ENCODE measurements around the gene MLN.

MLN gene

DNA sequence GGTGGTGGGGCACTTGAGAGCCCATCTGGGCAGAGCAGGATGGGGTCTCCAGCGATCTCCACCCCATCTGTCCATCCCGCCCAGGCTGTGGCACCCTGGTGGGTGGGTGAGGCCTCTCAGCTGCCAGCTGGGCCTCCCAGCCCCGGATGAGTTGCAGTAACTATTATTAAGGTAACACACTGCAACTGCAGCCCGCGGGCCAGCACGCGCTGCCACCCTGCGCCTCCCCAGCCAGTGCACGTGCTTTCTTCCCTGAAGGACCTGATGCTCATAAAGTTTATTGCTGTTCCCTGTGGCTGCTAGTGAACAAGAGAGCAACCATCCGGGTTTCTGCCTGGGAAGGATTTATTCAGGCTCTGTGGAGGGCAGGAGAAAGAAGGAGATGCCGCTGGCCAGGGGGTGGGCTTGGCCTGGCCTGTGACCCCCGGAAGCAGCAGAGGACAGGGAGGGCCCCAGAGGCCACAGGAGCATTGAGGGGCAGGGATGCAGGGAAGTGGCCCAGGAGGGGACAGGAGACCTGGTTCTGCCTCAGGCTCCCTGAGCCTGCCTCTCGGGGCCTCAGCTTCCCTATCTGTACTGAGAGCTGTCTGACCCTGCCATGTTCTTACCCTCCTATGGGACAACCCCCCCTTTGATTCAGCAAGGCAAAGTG lies 58.8 kb downstream of the MLN start:
- TF ChIP-seq, protein P1, sequence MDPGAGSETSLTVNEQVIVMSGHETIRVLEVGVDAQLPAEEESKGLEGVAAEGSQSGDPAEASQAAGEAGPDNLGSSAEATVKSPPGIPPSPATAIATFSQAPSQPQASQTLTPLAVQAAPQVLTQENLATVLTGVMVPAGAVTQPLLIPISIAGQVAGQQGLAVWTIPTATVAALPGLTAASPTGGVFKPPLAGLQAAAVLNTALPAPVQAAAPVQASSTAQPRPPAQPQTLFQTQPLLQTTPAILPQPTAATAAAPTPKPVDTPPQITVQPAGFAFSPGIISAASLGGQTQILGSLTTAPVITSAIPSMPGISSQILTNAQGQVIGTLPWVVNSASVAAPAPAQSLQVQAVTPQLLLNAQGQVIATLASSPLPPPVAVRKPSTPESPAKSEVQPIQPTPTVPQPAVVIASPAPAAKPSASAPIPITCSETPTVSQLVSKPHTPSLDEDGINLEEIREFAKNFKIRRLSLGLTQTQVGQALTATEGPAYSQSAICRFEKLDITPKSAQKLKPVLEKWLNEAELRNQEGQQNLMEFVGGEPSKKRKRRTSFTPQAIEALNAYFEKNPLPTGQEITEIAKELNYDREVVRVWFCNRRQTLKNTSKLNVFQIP (CRISPR knock-in tag; IDR thresholded peaks at IDR 0.05; ENCODE audit: borderline replicate concordance, low read depth) = no peak
- TF ChIP-seq ISL1 (CRISPR knock-in tag; IDR thresholded peaks at IDR 0.05) (no peak), PPARA (CRISPR knock-in tag; IDR thresholded peaks at IDR 0.05; ENCODE audit: borderline replicate concordance) (no peak), OSR1 (CRISPR knock-in tag; IDR thresholded peaks at IDR 0.05) (no peak), ZFP30 (CRISPR knock-in tag; IDR thresholded peaks at IDR 0.05) (no peak), ZNF70 (CRISPR knock-in tag; IDR thresholded peaks at IDR 0.05) (no peak), TOX (CRISPR knock-in tag; IDR thresholded peaks at IDR 0.05; ENCODE audit: borderline replicate concordance) (no peak), GLIS3 (CRISPR knock-in tag; IDR thresholded peaks at IDR 0.05) (no peak), ZC3H10 (CRISPR knock-in tag; IDR thresholded peaks at IDR 0.05) (no peak), ZNF8 (CRISPR knock-in tag; IDR thresholded peaks at IDR 0.05) (no peak), ARNTL (CRISPR knock-in tag; IDR thresholded peaks at IDR 0.05; ENCODE audit: borderline replicate concordance, low read depth) (no peak), ESRRG (CRISPR knock-in tag; IDR thresholded peaks at IDR 0.05) (no peak), SNAI2 (CRISPR knock-in tag; IDR thresholded peaks at IDR 0.05) (no peak)
- TF ChIP-seq, protein P2, sequence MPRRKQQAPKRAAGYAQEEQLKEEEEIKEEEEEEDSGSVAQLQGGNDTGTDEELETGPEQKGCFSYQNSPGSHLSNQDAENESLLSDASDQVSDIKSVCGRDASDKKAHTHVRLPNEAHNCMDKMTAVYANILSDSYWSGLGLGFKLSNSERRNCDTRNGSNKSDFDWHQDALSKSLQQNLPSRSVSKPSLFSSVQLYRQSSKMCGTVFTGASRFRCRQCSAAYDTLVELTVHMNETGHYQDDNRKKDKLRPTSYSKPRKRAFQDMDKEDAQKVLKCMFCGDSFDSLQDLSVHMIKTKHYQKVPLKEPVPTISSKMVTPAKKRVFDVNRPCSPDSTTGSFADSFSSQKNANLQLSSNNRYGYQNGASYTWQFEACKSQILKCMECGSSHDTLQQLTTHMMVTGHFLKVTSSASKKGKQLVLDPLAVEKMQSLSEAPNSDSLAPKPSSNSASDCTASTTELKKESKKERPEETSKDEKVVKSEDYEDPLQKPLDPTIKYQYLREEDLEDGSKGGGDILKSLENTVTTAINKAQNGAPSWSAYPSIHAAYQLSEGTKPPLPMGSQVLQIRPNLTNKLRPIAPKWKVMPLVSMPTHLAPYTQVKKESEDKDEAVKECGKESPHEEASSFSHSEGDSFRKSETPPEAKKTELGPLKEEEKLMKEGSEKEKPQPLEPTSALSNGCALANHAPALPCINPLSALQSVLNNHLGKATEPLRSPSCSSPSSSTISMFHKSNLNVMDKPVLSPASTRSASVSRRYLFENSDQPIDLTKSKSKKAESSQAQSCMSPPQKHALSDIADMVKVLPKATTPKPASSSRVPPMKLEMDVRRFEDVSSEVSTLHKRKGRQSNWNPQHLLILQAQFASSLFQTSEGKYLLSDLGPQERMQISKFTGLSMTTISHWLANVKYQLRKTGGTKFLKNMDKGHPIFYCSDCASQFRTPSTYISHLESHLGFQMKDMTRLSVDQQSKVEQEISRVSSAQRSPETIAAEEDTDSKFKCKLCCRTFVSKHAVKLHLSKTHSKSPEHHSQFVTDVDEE (CRISPR knock-in tag; IDR thresholded peaks at IDR 0.05) = no peak
- TF ChIP-seq, protein P3, sequence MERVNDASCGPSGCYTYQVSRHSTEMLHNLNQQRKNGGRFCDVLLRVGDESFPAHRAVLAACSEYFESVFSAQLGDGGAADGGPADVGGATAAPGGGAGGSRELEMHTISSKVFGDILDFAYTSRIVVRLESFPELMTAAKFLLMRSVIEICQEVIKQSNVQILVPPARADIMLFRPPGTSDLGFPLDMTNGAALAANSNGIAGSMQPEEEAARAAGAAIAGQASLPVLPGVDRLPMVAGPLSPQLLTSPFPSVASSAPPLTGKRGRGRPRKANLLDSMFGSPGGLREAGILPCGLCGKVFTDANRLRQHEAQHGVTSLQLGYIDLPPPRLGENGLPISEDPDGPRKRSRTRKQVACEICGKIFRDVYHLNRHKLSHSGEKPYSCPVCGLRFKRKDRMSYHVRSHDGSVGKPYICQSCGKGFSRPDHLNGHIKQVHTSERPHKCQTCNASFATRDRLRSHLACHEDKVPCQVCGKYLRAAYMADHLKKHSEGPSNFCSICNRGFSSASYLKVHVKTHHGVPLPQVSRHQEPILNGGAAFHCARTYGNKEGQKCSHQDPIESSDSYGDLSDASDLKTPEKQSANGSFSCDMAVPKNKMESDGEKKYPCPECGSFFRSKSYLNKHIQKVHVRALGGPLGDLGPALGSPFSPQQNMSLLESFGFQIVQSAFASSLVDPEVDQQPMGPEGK (CRISPR knock-in tag; IDR thresholded peaks at IDR 0.05; ENCODE audit: borderline replicate concordance) = no peak
- TF ChIP-seq, protein P4, sequence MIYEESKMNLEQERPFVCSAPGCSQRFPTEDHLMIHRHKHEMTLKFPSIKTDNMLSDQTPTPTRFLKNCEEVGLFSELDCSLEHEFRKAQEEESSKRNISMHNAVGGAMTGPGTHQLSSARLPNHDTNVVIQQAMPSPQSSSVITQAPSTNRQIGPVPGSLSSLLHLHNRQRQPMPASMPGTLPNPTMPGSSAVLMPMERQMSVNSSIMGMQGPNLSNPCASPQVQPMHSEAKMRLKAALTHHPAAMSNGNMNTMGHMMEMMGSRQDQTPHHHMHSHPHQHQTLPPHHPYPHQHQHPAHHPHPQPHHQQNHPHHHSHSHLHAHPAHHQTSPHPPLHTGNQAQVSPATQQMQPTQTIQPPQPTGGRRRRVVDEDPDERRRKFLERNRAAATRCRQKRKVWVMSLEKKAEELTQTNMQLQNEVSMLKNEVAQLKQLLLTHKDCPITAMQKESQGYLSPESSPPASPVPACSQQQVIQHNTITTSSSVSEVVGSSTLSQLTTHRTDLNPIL (CRISPR knock-in tag; IDR thresholded peaks at IDR 0.05; ENCODE audit: low read depth) = no peak
- TF ChIP-seq, protein P5, sequence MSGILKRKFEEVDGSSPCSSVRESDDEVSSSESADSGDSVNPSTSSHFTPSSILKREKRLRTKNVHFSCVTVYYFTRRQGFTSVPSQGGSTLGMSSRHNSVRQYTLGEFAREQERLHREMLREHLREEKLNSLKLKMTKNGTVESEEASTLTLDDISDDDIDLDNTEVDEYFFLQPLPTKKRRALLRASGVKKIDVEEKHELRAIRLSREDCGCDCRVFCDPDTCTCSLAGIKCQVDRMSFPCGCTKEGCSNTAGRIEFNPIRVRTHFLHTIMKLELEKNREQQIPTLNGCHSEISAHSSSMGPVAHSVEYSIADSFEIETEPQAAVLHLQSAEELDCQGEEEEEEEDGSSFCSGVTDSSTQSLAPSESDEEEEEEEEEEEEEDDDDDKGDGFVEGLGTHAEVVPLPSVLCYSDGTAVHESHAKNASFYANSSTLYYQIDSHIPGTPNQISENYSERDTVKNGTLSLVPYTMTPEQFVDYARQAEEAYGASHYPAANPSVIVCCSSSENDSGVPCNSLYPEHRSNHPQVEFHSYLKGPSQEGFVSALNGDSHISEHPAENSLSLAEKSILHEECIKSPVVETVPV (CRISPR knock-in tag; IDR thresholded peaks at IDR 0.05) = no peak
- no peak; the same call in 2 of the 3 replicates for ATAC-seq
